SU-DHL-6 (cell line): ENCODE results near the gene BTBD9.

Experiments
- CTCF ChIP-seq: fragments of 200-600 bp; sonication (generic); IDR thresholded peaks from one replicate; pipeline ENCODE4 v1.5.1; 2017; ENCODE audit warnings: antibody characterized with exemption, mild to moderate bottlenecking, low read length, moderate library complexity; ENCODE audit not compliant: insufficient read depth, poor library complexity, severe bottlenecking
- EZH2phosphoT487 ChIP-seq: fragments of 200-600 bp; sonication (generic), shearing (Covaris generic); conservative IDR thresholded peaks from 2 replicates; pipeline ENCODE4 v1.6.1; 2018; ENCODE audit warnings: mild to moderate bottlenecking, antibody characterized with exemption, low read length, moderate library complexity, mixed read lengths

GRCh38 chr6:38161331-38161730, 478.4 kb downstream of the BTBD9 start:
- no peak for TF ChIP-seq CTCF
- no peak for TF ChIP-seq EZH2phosphoT487
